NCI-H2196 treated with DMSO at 0.1 percent for 48 hours (cell line): ENCODE results near the gene JAKMIP1.

ENCODE experiments used
- DNase-seq: peaks from one replicate; lab custom pipeline; 2025; ENCODE audit not compliant: unreplicated experiment; lab: John Stamatoyannopoulos, UW

The JAKMIP1 gene

GRCh38 chr4:6183740-6184139 lies 16.6 kb downstream of the JAKMIP1 start:
- DNase-seq = no peak

- DNase-seq = no peak
Observed at GRCh38 chr4:6182376-6183280, 17.7 kb downstream of the JAKMIP1 start.

GRCh38 chr4:6180841-6181631 lies 19.3 kb downstream of the JAKMIP1 start:
- no peak for DNase-seq

DNA sequence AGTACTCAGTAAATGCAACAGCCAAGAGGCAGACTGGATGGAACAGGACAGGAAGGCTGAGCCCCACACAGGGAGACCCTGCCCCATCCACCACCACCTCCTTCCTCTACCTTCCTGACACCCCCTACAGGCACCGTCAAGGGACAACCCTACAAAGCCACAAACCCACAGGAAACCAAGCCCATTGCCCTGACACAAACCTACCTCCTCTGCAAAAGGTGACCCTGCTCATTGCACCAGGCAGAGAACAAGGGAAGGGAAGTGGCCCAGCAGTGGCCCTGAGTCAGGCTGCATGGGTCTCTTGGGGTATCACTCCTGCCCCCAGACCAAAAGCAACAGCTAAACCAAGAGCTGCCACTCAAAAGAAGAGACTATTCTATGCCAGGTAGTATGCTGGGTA lies 21.0 kb downstream of the JAKMIP1 start:
- no peak for DNase-seq

DNA sequence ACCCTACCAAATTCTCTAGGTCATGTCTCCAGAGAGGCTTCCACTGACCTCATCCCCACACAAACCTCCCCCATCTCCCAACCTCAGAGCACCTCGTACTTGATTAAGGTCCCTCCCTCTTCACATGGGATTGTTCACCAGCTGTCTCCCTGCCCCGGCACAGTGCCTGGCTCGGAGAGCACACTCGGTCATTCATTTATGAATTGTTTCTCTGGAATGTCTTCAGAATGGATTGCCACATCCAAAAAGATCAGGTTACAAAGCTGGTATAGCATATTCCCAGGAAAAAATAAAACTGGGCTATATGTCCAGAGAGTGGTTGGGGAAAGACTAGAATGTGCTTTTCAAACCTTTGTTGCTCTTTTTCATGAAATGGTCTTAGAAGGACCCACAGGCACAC lies 21.6 kb downstream of the JAKMIP1 start:
- no peak for DNase-seq

DNA sequence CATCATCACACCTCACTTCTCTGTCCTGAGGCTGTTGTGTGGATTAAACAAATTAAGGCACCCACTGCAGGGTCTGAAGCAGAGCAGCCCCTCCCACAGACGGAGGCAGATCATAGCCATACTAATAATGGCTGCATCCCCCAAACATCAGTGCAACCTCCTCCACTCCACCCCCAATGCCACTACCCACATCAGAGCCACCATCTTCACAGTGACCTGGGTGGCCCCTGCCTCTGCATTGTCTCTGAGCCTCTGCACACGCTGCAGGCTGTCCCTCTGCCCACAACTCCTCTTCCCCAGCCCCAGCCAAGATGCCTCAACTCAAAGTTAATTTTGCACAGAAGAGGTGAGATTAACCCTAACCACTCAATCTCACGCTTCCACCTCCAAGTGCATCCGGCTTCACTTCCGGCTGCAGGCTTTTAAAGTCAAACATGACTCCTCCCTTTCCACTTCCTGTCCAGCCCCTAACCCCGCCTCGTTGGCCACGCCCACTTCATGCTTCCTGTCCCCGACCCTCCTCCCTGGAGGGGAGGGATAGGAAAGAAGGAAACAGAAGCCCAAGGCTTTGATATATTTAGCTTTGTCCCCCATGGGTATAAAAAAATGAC lies 22.7 kb downstream of the JAKMIP1 start:
- no peak for DNase-seq

GRCh38 chr4:6175426-6175825 lies 24.9 kb downstream of the JAKMIP1 start:
- DNase-seq = no peak

DNA sequence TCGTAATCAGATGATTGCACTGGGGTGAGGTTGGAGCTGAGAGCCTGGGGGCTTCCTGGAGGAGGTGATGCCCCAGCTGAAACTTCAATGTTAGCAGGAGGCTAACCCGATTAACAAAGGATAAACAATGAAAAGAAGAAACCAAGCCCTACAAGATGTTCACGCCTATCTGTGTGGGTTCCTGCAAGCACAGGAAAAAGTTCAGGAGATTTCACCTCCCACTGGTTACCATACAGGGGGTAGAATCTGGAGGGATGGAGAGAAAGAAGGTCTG lies 27.5 kb downstream of the JAKMIP1 start:
- no peak for DNase-seq

DNA sequence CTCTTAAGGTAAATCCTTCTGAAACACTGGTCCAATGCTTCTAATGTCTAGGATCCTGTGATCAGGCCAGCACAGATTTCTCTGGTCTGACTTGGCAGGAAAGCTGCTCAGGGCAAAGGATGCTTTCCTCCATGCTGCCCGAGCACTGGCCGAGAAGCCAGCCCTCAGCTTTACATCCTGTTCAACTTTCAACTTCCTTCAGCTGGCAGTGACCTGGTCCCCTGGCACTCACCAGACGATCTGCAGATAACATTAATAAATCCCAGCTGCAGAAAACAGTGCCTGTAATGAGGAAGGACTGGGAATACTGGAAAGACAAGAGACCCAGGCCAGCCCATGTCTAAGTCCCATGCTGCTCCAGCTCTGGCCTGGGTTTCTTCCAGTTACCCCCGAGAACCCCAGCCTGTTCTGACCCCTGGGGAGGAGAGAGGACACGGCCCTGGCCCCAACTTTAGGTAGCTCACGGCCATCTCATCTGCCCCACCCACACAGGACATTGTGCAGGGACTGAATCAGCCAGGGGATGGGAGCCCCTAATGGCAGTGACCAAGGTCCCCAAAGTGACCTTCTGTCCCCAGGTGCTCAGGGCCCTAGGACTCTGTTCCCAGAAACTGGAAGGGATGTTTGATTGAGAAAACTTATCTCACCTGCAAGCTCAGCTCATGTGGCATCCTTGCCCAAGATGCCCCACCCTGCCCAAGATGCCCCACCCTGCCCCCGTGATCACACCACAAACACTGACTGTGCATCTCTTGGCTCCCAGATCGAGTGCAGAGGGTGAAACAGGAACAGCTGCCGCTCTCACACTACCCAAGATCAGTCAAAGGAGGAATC lies 28.0 kb downstream of the JAKMIP1 start:
- DNase-seq = no peak

GRCh38 chr4:6169239-6169638 lies 31.1 kb downstream of the JAKMIP1 start:
- DNase-seq = no peak

- no peak for DNase-seq
Observed at GRCh38 chr4:6165766-6166165, 34.6 kb downstream of the JAKMIP1 start.

DNA sequence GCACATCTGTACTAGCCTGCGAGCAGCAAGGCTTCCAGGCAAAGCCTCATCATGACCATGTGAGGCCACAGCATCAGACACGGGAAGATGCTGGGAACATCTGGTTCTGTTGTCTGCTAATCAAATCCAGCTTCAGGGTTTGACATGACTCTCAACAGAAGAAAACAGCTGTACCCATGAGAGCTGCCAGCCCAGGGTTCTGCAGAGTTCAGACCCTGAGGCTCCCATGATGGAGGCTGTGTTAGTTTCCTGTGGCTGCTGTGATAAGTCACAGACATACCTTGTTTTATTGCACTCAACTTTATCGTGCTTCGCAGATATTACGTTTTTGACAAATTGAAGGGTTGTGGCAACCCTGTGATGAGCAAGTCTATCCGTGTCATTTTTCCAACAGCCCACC lies 37.5 kb downstream of the JAKMIP1 start:
- no peak for DNase-seq

- DNase-seq = no peak
Observed at GRCh38 chr4:6161921-6162464, 38.4 kb downstream of the JAKMIP1 start.

- DNase-seq = no peak
Observed at GRCh38 chr4:6160536-6160935, 39.8 kb downstream of the JAKMIP1 start.

DNA sequence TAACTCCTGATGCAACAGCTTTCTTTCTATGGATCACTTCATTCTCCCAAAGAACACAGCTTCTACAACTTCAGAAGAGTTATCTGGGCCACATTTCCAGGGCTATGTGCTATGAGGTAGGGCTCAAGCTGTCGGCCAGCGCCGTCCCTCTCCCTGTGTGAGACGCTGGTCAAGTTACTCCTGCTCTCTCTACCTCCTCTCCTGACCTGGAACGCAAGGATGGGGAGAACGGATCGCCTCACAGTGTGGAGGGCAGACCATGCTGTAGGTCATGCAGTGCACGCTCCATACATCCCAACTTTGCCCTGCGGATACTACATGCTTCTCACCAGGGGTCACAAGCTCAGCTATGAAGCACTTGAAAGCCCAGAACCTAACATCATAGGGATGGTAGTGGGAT lies 42.4 kb downstream of the JAKMIP1 start:
- DNase-seq = no peak

- no peak for DNase-seq
Observed at GRCh38 chr4:6155996-6156750, 44.2 kb downstream of the JAKMIP1 start.

GRCh38 chr4:6154875-6155274 lies 45.5 kb downstream of the JAKMIP1 start:
- no peak for DNase-seq

DNA sequence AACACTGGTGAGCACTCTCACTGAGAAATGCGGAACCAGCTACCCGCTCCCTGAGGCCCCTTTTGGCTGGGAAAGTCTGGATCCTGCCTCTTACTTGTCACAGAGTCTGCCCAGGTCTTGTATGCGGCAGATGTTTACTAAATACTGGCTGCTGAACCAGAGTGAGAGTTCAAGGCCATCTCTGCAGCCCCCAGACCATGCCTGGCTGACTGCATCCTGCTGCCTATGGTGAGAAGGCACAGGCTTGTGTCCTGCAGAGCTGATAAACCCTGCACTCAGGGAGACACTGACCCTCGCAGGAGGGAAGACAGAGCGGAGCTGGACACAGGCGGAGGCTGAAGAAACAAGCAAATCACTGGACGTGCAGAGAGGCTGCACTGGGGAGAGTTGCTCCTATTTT lies 46.5 kb downstream of the JAKMIP1 start:
- no peak for DNase-seq

DNA sequence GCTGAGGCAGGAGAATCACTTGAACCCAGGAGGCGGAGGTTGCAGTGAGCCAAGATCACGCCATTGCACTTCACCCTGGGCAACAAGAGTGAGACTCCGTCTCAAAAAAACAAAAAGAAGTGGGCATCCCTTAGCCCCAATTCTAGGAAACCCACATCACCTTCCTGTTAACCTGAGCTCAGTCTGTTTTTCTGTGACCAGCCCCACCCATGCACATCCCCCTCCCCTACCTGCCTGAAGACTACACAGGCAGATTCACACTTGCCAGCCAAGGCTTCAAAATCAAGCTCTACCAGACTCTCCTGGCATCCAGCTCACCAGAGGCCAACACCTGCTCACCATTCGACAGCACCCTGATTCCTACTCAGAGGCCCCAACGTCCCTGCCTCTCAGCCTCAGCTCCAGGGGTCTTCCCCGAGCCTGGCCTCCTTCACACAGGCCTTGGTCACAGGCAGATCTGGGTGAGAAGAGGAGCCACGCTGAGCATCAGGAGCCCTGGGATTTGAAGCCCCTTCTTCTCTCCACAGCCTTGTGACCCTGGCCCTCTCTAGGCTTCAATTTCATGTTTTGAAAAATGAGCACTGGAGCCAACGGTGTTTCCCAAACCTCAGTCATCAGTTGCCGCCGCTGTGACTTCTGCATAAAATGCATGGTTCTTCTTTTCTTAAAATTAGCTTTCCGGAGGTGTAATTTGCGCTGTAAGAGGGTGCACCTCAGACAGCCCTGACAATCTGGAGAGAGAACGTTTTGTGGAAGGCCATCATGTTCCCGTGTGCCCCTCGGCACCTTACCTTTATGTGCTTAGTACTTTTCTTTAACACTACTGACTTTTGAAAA lies 47.3 kb downstream of the JAKMIP1 start:
- no peak for DNase-seq
